ENCODE data around the gene SYNE2.
"Not testable (repeated sequence)": the region's sequence is repeated elsewhere in the genome, so short reads cannot be mapped to it uniquely, and the experiment has no call there.

GRCh38 chr14:64037869-64038745, 185.3 kb downstream of the SYNE2 start:
- TF ChIP-seq, protein P1, sequence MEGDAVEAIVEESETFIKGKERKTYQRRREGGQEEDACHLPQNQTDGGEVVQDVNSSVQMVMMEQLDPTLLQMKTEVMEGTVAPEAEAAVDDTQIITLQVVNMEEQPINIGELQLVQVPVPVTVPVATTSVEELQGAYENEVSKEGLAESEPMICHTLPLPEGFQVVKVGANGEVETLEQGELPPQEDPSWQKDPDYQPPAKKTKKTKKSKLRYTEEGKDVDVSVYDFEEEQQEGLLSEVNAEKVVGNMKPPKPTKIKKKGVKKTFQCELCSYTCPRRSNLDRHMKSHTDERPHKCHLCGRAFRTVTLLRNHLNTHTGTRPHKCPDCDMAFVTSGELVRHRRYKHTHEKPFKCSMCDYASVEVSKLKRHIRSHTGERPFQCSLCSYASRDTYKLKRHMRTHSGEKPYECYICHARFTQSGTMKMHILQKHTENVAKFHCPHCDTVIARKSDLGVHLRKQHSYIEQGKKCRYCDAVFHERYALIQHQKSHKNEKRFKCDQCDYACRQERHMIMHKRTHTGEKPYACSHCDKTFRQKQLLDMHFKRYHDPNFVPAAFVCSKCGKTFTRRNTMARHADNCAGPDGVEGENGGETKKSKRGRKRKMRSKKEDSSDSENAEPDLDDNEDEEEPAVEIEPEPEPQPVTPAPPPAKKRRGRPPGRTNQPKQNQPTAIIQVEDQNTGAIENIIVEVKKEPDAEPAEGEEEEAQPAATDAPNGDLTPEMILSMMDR (IDR thresholded peaks at IDR 0.05; ENCODE audit: insufficient read depth, low read depth, low read length) = not testable (repeated sequence)
- TF ChIP-seq EZH2 (IDR thresholded peaks at IDR 0.05; ENCODE audit: insufficient read depth, low read length) = not testable (repeated sequence)

All from astrocyte (in vitro differentiated cells and primary cell).